CD4-positive, alpha-beta T cell treated with Interleukin-2 at 100 ng/mL for 4 hours (primary cell): Measurements from ENCODE around the gene EPB41L4A.

Source experiments
- DNase-seq: peaks from one replicate; pipeline ENCODE4 v3.0.0-alpha.2; 2020; ENCODE audit warnings: low spot score

The EPB41L4A gene

DNA sequence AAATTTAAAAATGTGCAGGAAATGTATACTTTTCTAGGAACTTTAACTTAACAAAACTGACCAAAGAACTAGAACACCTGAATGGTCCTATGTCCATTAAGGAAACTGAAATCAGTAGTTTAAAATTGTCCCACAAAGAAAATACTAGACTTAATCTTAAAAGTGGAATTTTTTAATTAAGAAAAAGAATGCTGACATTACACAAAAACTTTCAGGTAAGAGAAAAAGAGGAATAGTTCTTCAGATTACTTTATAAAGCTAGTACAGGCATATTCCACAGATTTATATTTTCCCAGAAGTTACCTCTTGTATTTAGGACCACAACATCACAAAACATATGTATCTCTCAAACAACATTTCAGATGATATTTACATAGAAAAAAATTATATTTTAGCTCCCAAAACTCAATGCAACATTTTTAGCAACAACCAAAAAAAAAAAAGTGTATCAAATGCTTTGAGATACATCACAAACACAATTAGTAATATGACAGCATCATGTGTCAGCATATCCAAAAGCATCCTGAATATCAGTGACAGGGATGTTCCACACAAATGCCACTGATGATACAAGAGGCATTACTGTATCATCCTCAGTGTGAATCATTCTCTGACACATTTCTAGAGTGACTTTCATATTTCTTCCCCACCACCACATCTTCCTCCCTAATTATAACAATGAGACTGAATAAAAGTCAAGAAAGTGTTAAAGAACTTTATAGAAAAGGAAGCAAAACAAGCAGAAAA lies 264.0 kb downstream of the EPB41L4A start:
- DNase-seq, result no peak

DNA sequence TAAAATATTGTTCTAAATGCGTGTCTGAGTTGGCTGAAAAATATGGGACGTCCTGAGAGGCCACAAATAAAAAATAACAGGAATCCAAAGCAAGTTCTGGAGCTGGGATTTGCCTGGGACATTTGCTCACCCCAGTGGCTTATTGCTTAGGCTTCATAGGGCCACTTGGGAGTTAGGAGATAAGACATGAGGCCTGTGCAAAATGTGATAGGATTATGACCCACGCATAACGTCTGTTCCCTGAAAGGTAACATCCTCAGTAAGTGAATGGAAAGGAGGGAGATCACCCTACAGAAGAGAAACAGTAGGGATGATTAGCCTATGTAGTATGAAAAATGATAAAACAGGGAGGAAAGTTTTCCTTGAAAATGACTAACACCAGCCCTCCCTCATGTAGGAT lies 269.4 kb downstream of the EPB41L4A start:
- DNase-seq, result no peak

DNA sequence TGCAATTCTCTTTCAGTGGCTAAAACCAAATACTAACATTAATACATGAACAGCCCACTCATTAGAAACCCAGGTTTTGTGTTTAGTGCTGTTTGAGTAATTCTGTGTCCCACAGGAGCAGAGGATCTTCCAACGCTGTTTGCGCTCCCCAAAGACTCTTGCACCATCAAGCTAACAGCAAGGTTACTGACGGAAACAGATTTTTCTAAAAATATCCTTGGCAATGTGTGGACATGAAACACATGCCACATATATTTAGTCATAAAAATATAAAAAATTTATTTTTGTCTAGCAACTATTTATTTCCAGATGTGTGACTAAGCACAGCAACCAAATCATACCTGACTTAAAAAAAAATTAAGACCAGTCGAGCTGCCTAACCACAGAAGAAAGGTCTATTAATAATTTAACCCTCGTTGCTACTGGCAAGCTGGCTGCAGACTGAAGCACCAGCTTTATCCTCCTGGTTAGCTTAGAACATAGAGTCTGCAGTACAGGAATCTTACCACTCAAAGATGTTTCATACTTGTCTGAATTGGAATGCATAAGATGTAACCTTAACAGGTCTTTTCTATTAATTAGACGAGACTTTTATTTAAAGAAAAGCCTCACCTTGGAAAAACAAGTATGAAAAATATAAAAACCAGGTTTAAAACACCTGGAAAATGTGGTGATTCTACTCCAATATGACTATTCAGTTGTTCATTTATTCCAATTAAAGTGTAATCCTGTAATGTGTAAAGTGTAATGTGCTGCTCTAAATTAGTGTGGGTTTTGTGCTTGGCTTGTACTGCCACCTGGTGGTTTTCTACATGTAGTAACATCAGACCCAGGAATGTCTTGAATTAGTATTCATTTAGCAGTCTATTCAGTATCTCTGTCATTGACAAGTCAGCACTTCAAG lies 272.5 kb downstream of the EPB41L4A start:
- peak; percentile 75 for DNase-seq

DNA sequence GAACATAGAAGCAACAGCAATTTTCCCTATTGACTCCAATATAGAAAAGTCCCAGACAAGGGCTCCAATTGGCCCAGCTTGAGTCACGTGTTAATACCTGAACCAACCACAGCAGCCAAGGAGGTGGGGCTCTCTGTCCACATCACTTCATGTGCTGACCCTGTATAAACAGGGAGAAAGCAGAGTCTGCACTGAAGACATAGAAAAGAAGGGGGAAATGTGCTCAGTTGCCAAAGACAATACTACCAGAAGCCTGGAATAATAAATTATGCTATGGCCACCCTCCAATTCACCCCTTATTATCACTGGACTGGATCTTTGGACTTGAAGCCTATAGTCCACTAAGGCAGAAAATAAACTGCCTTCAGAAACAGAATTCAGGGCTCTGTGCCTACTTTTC lies 275.4 kb downstream of the EPB41L4A start:
- DNase-seq, result no peak

DNA sequence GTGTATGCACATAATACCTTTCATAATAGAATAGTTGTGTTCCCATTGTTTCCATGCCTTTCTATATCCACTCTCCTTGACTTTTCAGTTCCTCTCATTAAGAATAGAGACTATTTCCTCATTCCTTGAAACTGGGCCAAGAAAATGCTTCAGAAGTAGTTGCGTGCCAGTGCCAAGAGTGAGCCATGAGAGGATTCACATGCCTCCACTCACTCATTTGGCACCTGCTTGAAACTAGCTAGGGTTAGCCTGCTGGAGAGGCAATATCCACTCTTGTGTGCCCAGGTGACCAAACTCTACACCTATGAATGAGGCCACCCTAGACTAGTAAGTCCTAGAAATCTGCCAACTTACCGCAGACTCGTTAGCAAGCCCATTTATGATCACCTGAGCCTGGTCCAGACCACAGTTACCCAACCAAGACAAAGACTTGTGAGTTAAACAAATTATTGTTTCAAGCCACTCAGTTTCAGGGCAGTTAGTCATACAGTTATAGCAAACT lies 276.3 kb downstream of the EPB41L4A start:
- DNase-seq, result no peak

DNA sequence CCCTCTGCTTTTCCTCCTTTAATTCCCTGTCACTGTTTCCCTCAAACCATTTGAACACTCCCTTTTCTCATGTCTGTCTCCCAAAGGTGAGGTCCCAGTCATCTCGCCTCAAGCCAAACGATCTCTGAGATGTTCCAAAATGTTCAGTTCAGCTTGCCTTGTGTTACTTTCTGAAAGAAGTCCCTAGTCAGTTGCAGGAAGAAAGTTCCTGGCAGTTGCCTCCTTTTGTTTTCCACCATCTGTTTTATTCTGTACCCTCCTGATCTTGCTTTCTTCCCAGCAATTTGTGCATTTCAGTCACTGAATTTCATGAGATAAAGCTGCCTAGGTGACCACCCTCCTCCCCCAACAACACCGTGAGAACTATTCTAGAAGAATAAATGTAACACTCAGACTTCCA lies 277.5 kb downstream of the EPB41L4A start:
- no peak for DNase-seq

DNA sequence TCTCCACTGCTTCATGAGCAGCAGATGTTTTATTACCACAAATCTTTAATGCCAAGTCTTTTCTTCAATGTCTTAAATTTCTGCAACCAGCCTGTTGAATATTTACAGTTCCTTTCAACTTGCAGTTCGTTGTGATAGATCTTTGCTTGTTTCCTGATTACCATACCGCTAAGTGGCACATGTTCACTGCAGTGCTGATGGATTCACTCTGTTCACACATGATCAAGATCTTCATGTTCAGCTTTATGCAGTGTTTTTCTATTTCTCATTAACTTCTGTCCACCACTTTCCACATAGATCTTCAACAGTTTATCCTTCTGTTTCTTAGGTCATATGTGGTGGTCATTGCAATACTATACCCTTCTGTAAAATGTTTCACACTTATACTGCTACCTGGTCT lies 280.6 kb downstream of the EPB41L4A start:
- DNase-seq, result no peak

DNA sequence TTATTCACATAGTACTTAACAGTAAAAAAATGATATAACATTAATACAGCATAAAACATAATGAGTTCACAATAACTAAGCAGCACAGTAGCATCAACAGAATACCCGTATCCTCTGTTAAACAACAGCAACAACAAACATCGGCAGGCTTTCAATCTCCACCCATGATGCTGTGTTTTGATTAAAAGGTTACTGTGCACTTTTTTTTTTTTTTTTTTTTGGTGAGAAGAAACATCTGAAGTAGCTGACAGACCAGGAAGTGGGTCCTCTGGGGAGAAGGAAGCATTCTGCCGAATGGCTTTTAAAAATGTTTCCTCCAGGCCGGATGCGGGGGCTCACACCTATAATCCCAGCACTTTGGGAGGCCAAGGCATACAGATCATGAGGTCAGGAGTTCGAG lies 282.3 kb downstream of the EPB41L4A start:
- DNase-seq, result no peak

DNA sequence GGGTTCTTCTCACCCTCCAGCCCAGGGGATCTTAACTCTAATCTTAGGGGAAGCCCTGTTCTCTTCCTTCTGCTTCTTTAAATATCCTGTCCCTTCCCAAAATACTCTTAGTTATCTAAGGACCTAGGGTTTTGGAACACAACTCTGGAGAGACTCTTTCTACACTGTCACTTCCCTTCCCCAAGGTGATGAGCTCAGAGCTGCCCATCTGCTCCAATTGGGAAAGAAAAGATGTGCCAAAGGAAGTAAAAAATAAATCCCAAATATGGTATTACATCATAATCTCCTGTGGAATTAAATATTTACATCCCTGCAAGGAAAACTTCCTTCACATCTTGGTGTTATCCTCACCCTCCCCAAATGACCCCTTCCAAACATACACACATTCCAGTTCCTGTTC lies 291.2 kb downstream of the EPB41L4A start:
- DNase-seq, result no peak

DNA sequence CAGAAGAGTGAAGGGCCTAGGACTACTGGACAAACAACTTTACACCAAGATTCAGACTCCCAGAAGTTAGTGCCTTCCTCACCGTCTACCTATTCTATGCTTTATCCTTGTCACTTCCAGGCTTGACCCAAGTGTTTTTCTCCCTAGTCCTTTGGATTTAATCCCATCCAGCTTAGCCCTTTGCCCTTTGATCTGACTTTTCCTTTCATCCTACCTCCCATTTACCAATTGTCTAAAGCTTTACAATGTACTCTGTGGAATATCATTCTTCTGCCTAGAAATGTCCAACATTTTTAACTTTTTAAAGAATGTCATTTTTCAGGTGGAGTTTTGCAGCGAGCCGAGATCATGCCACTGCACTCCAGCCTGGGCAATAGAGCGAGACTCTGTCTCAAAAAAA lies 292.1 kb downstream of the EPB41L4A start:
- no peak for DNase-seq

DNA sequence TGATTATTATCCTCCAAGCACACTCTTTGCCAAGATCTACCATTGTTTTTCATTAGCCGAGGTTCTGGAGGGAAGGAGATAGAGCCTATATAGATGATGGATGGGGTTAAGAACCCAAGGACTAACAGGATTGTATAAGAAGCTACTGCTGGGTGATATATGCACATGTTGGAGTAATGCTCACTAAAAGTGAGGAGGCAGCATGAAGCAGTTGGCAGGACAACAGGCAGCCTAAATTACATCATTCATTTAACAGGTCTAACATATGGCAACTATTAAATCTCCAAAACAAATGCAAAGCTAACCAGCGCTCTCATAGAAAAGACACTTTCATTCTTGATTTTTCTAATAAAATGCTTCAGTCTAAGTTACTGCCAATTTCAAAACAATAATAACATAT lies 293.2 kb downstream of the EPB41L4A start:
- DNase-seq, result no peak

DNA sequence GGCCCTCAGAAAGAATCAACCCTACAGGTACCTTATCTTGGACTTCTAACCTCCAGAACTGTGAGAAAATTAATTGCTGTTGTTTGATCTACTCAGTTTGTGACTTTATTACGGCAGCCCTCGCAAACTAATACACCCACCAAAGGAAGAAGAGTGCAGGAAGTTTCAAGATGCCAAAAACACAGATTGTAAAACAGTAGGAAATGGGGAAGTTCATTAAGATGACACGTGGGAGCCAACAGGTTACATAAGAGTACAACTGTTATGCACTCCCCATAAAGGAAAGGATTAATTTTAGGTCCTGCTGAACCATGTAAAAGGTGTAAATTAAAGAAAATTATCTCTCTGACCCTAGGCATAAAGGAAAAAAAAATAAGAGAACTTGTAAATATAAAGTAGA lies 294.3 kb downstream of the EPB41L4A start:
- DNase-seq, result no peak

DNA sequence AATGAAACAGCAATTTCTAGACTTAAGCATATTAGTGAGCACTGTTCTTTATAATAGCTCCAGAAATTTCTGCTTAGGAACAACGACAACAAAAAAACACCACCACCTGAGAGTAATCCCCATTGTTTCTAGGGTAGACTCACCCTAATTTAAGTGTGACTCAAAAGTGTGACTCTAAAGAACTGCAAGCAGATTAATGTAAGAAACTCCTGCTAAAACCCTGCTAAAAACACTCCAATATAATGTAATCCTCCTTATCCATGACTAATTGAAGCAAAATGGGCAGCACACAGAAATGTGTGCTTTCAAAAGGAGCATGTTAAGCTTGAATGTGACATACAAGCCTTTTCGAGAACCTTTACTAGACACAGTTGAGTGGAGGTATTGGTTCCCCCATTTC lies 296.0 kb downstream of the EPB41L4A start:
- no peak for DNase-seq

DNA sequence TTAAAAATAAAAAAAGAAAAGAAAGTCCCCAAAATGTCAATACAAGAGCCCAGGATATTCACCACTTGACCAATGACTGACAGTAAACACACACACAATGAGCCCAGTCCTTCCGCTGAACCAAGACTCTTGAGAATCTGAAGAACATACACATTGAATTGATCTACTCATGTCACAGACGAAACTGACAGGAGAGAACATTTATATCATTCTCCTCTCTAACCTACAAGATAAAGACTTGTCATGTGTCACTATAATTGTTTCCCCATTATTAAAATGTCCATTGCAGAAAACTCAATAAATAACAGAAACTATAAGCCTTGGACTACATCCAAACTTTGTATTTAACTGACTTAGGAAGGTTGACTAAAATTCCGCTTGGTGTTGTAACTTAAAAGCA lies 296.7 kb downstream of the EPB41L4A start:
- DNase-seq, result no peak

DNA sequence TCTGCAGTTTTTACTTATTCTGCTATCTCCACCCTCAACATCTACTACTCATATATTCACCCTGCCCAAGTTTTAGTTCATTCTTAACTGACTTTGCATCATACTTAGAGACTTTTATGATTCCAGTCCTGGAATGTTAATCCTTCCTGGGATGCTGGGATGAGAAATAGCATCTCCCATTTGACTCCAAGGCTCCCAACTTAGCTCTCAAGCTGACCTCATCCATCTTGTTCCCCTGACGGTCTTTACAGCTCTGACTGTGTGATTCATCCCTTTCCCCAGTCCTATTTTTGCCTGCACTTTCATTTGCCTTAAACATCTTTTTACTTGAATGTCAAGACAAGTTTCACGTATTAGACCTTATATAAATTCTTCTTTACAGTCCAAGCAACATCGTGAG lies 297.8 kb downstream of the EPB41L4A start:
- no peak for DNase-seq

DNA sequence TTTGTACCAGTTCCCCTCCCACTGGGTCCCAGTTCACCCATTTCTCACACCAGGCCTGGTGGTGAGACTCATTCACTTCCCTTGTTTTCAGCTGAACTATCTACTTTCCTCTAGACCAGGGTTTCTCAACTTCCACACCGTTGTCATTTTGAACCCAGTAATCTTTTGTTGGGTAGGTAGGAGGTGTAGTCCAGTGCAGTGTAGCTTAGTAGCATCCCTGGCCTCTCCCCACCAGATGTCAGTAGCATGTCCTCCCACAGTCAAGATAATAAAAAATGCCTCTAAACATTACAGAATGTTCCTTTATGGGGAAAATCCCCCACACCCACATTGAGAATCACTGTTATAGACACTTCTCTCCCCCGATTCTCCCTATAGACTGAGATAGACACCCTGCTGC lies 299.1 kb downstream of the EPB41L4A start:
- DNase-seq, result no peak

DNA sequence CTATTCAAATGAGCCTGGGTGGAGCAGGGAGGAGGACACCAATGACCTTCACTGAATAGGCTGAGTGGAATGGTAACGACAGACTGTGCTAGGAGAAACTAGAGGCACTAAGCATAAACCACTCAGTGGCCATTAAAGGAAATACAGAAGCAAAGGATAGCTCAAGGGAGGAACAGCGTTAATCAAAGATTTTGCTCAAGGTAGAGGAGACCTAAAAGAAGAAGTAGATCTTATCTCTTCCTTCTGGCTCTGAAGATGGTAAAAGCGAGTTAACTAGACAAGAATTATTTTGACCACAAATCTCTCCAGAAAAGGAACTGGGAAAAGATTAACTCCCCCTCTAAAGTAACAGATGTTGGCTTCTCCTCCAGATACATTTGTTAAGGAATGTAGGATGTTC lies 299.6 kb downstream of the EPB41L4A start:
- DNase-seq, result no peak

DNA sequence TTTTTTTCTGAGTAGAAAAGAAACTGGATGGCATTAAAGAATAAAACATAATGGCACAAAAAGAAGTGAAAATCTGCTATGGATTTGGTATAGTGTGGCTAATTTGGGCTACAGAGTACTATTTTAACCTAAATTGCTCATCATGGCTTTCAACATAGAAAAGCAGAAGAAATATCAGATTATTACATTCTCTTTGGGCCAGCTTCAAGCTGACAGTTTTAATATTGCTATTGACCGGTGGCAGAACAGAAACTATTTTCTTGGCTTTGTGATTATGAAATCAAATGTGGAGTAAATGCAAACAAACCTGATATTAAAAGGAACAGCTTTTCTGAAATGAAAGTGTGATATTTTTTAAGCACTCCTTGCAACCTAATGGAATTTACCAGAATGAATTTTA lies 301.5 kb downstream of the EPB41L4A start:
- no peak for DNase-seq

DNA sequence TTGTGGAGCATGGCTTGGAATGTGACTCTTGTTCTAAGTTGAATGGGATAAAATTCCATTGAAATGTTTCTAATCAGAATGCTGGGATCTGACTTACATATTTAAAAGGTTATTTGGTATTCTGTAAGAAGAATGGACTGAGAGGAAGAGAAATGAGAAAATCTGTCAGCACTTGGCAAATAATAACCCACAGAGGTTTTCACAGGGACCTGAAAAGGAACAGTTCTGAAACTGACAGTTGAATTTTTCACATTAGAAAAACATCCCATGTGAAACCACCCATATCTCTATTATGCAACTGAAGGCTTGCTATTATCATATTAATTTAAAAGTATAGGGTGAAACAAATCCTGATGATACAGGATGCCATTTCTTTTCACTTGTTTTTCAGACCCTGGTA lies 302.7 kb downstream of the EPB41L4A start:
- DNase-seq, result no peak

DNA sequence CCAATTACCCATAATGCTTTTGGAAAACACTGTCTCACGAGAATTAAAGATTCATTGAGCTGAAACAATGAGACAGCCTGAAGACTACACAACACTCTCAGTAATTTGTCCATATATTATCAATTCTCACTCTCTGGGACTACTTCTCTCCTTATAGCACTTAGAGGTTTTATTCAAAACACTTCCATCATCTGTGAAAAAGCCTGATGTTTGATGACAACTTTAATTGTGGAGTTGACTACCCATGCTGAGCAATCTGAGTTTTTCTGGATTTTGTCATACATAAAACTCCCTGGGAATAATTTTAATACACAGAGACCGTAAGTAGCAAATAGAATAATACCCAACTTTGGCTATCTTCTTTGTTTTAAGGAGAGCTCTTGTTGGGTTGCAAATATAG lies 305.5 kb downstream of the EPB41L4A start:
- no peak for DNase-seq
